Measurements from ENCODE around the gene FGF1.

Gene FGF1

GRCh38 chr5:142671801-142672200 lies 14.1 kb downstream of the FGF1 start:
- Histone ChIP-seq H3K79me2 (no peaks in the 10 kb centered on the region), H3K27me3 (ENCODE audit: control insufficient read depth, insufficient read depth, low read length) (no peaks in the 10 kb centered on the region), H3K27ac (no peak overlapping the region), H2AFZ (no peak overlapping the region), H3K4me1 (no peaks in the 10 kb centered on the region), H3K4me2 (ENCODE audit: low read length) (no peak overlapping the region), H3K36me3 (ENCODE audit: control insufficient read depth, insufficient read depth, low read length) (no peaks in the 10 kb centered on the region), H3K9ac (no peak overlapping the region), H3K4me3 (ENCODE audit: low read depth, low read length) (no peak overlapping the region), H3K9me3 (ENCODE audit: control insufficient read depth, low read length) (no peaks in the 10 kb centered on the region)
- TF ChIP-seq CTCF (IDR thresholded peaks at IDR 0.05), result no peak

- Histone ChIP-seq H3K27ac (no peak overlapping the region), H3K9ac (no peak overlapping the region), H2AFZ (no peak overlapping the region), H3K4me1 (no peaks in the 10 kb centered on the region), H3K4me3 (ENCODE audit: low read depth, low read length) (no peak overlapping the region), H3K9me3 (ENCODE audit: control insufficient read depth, low read length) (no peaks in the 10 kb centered on the region), H3K27me3 (ENCODE audit: control insufficient read depth, insufficient read depth, low read length) (no peaks in the 10 kb centered on the region), H3K36me3 (ENCODE audit: control insufficient read depth, insufficient read depth, low read length) (no peaks in the 10 kb centered on the region), H3K79me2 (no peaks in the 10 kb centered on the region), H3K4me2 (ENCODE audit: low read length) (no peak overlapping the region)
- no peak for TF ChIP-seq CTCF (IDR thresholded peaks at IDR 0.05)
Observed at GRCh38 chr5:142671266-142671665, 14.6 kb downstream of the FGF1 start.

- no peaks in the 10 kb centered on the region for H3K27me3 ChIP-seq (ENCODE audit: control insufficient read depth, insufficient read depth, low read length)
- H2AFZ ChIP-seq, result no peak overlapping the region
- no peak overlapping the region for H3K4me3 ChIP-seq (ENCODE audit: low read depth, low read length)
- H3K36me3 ChIP-seq (ENCODE audit: control insufficient read depth, insufficient read depth, low read length), result no peaks in the 10 kb centered on the region
- H3K9me3 ChIP-seq (ENCODE audit: control insufficient read depth, low read length), result no peaks in the 10 kb centered on the region
- no peak overlapping the region for H3K4me2 ChIP-seq (ENCODE audit: low read length)
- no peak overlapping the region for H3K9ac ChIP-seq
- TF ChIP-seq CTCF (IDR thresholded peaks at IDR 0.05), result no peak
- H3K27ac ChIP-seq, result no peak overlapping the region
- H3K4me1 ChIP-seq, result no peaks in the 10 kb centered on the region
- no peaks in the 10 kb centered on the region for H3K79me2 ChIP-seq
Observed at GRCh38 chr5:142670804-142671203, 15.1 kb downstream of the FGF1 start.

GRCh38 chr5:142669477-142669876 lies 16.4 kb downstream of the FGF1 start:
- Histone ChIP-seq H3K27me3 (ENCODE audit: control insufficient read depth, insufficient read depth, low read length) (no peaks in the 10 kb centered on the region), H3K79me2 (no peaks in the 10 kb centered on the region), H3K27ac (no peak overlapping the region), H3K9ac (no peak overlapping the region), H3K9me3 (ENCODE audit: control insufficient read depth, low read length) (no peaks in the 10 kb centered on the region), H3K36me3 (ENCODE audit: control insufficient read depth, insufficient read depth, low read length) (no peaks in the 10 kb centered on the region), H3K4me3 (ENCODE audit: low read depth, low read length) (no peak overlapping the region), H3K4me1 (no peaks in the 10 kb centered on the region), H3K4me2 (ENCODE audit: low read length) (no peak overlapping the region), H2AFZ (no peak overlapping the region)
- TF ChIP-seq CTCF (IDR thresholded peaks at IDR 0.05), result no peak

- Histone ChIP-seq H3K4me3 (ENCODE audit: low read depth, low read length) (no peak overlapping the region), H3K27ac (no peak overlapping the region)
Observed at GRCh38 chr5:142668336-142668735, 17.6 kb downstream of the FGF1 start.

More at GRCh38 chr5:142668336-142668735, 17.6 kb downstream of the FGF1 start:
- no peak overlapping the region for H3K9ac ChIP-seq
- no peaks in the 10 kb centered on the region for H3K4me1 ChIP-seq
- no peaks in the 10 kb centered on the region for H3K36me3 ChIP-seq (ENCODE audit: control insufficient read depth, insufficient read depth, low read length)
- no peak overlapping the region for H2AFZ ChIP-seq
- no peaks in the 10 kb centered on the region for H3K27me3 ChIP-seq (ENCODE audit: control insufficient read depth, insufficient read depth, low read length)
- TF ChIP-seq CTCF (IDR thresholded peaks at IDR 0.05), result no peak
- H3K9me3 ChIP-seq (ENCODE audit: control insufficient read depth, low read length), result no peaks in the 10 kb centered on the region
- no peak overlapping the region for H3K4me2 ChIP-seq (ENCODE audit: low read length)
- H3K79me2 ChIP-seq, result no peaks in the 10 kb centered on the region

Data from parathyroid adenoma (tissue), 2 donors.